ENCODE measurements around the gene IKZF3. TPM values are rescaled to one million over a fixed set of nuclear protein-coding genes. Genes with fewer than 3 reads are reported as not detected.

The IKZF3 gene
- polyA plus RNA-seq, 1 donor from 2014 or later: not detected

GRCh38 chr17:39822051-39822451, 42.1 kb downstream of the IKZF3 start:
- H3K9ac ChIP-seq (ENCODE audit: low read length): no peak overlapping the region
- H3K36me3 ChIP-seq (ENCODE audit: insufficient read depth, low read length): no peaks in the 10 kb centered on the region
- no peaks in the 10 kb centered on the region for H4K20me1 ChIP-seq (ENCODE audit: insufficient read depth)
- no peaks in the 10 kb centered on the region for H3K79me2 ChIP-seq (replicated peaks; ENCODE audit: insufficient read depth, low read length)
- no peaks in the 10 kb centered on the region for H3K27me3 ChIP-seq (ENCODE audit: insufficient read depth, low read depth, low read length)
- H3K4me2 ChIP-seq (ENCODE audit: low read length): no peak overlapping the region
- H3K9me3 ChIP-seq (ENCODE audit: low read length): no peaks in the 10 kb centered on the region
- no peak for TF ChIP-seq EZH2 (IDR thresholded peaks at IDR 0.05; ENCODE audit: borderline replicate concordance, insufficient read depth, low read length, poor library complexity, severe bottlenecking)
- no peak overlapping the region for H3K4me3 ChIP-seq (ENCODE audit: low read length)
- no peak overlapping the region for H3K27ac ChIP-seq (ENCODE audit: low read length)
- H3K9me2 ChIP-seq (ENCODE audit: insufficient read depth, low read length): no peaks in the 10 kb centered on the region
- H3F3A ChIP-seq (ENCODE audit: insufficient read depth, low read length, poor library complexity, severe bottlenecking): no peaks in the 10 kb centered on the region
- no peak overlapping the region for H2AFZ ChIP-seq (ENCODE audit: low read depth, low read length)

GRCh38 chr17:39820987-39821386, 43.1 kb downstream of the IKZF3 start:
- Histone ChIP-seq H3K27ac (ENCODE audit: low read length) (no peak overlapping the region), H3K4me2 (ENCODE audit: low read length) (no peak overlapping the region), H3K9ac (ENCODE audit: low read length) (no peak overlapping the region), H3K9me2 (ENCODE audit: insufficient read depth, low read length) (no peaks in the 10 kb centered on the region), H3K36me3 (ENCODE audit: insufficient read depth, low read length) (no peaks in the 10 kb centered on the region), H3K4me3 (ENCODE audit: low read length) (no peak overlapping the region), H4K20me1 (ENCODE audit: insufficient read depth) (no peaks in the 10 kb centered on the region), H3K79me2 (replicated peaks; ENCODE audit: insufficient read depth, low read length) (no peaks in the 10 kb centered on the region), H3F3A (ENCODE audit: insufficient read depth, low read length, poor library complexity, severe bottlenecking) (no peaks in the 10 kb centered on the region), H3K27me3 (ENCODE audit: insufficient read depth, low read depth, low read length) (no peaks in the 10 kb centered on the region), H2AFZ (ENCODE audit: low read depth, low read length) (no peak overlapping the region), H3K9me3 (ENCODE audit: low read length) (no peaks in the 10 kb centered on the region)
- TF ChIP-seq CTCF (IDR thresholded peaks at IDR 0.05; ENCODE audit: poor library complexity, severe bottlenecking) (no peak), TAF1 (IDR thresholded peaks at IDR 0.05; ENCODE audit: low read depth) (no peak), SMC3 (conservative IDR thresholded peaks at IDR 0.05; ENCODE audit: poor library complexity) (no peak), POLR2AphosphoS5 (IDR thresholded peaks at IDR 0.05) (no peak), RAD21 (conservative IDR thresholded peaks at IDR 0.05) (no peak), MXI1 (conservative IDR thresholded peaks at IDR 0.05; ENCODE audit: poor library complexity, severe bottlenecking) (no peak), EZH2 (IDR thresholded peaks at IDR 0.05; ENCODE audit: borderline replicate concordance, insufficient read depth, low read length, poor library complexity, severe bottlenecking) (no peak), REST (IDR thresholded peaks at IDR 0.05; ENCODE audit: borderline replicate concordance) (no peak), EP300 (conservative IDR thresholded peaks at IDR 0.05; ENCODE audit: poor library complexity, severe bottlenecking) (no peak)

- H2AFZ ChIP-seq (ENCODE audit: low read depth, low read length): no peak overlapping the region
- H3K36me3 ChIP-seq (ENCODE audit: insufficient read depth, low read length): no peaks in the 10 kb centered on the region
- H3K9me2 ChIP-seq (ENCODE audit: insufficient read depth, low read length): no peaks in the 10 kb centered on the region
- H3K9ac ChIP-seq (ENCODE audit: low read length): no peak overlapping the region
- no peaks in the 10 kb centered on the region for H4K20me1 ChIP-seq (ENCODE audit: insufficient read depth)
- H3K27ac ChIP-seq (ENCODE audit: low read length): no peak overlapping the region
- H3K4me3 ChIP-seq (ENCODE audit: low read length): no peak overlapping the region
- no peak for TF ChIP-seq CTCF (IDR thresholded peaks at IDR 0.05; ENCODE audit: poor library complexity, severe bottlenecking)
- no peak for TF ChIP-seq EZH2 (IDR thresholded peaks at IDR 0.05; ENCODE audit: borderline replicate concordance, insufficient read depth, low read length, poor library complexity, severe bottlenecking)
- no peaks in the 10 kb centered on the region for H3F3A ChIP-seq (ENCODE audit: insufficient read depth, low read length, poor library complexity, severe bottlenecking)
- no peaks in the 10 kb centered on the region for H3K9me3 ChIP-seq (ENCODE audit: low read length)
- H3K27me3 ChIP-seq (ENCODE audit: insufficient read depth, low read depth, low read length): no peaks in the 10 kb centered on the region
- H3K4me2 ChIP-seq (ENCODE audit: low read length): no peak overlapping the region
- no peaks in the 10 kb centered on the region for H3K79me2 ChIP-seq (replicated peaks; ENCODE audit: insufficient read depth, low read length)
These were observed 43.6 kb downstream of the IKZF3 start for GRCh38 chr17:39820541-39820940.

Data from neural cell (in vitro differentiated cells).